ENCODE data around the gene IL1RAPL1.
"Not testable (repeated sequence)": the region's sequence is repeated elsewhere in the genome, so short reads cannot be mapped to it uniquely, and the experiment has no call there.

Gene IL1RAPL1

GRCh38 chrX:29107231-29107630 lies 520.0 kb downstream of the IL1RAPL1 start:
- TF ChIP-seq CTCF (IDR thresholded peaks at IDR 0.05; ENCODE audit: low read depth, low read length) = no peak
- in situ Hi-C loops (cut with HindIII; ENCODE audit: low sequenced_read_pairs) = no loop called here
- H3K4me3 ChIP-seq (ENCODE audit: low read depth, low read length) = no peak overlapping the region
- no peak for DNase-seq (ENCODE audit: low read depth, low spot score)

- TF ChIP-seq CTCF (IDR thresholded peaks at IDR 0.05; ENCODE audit: low read depth, low read length) = no peak
- DNase-seq (ENCODE audit: low read depth, low spot score) = no peak
- in situ Hi-C loops (cut with HindIII; ENCODE audit: low sequenced_read_pairs) = no loop called here
- no peak overlapping the region for H3K4me3 ChIP-seq (ENCODE audit: low read depth, low read length)
These were observed 522.8 kb downstream of the IL1RAPL1 start for GRCh38 chrX:29110041-29110440.

GRCh38 chrX:29113221-29113620 lies 526.0 kb downstream of the IL1RAPL1 start:
- DNase-seq (ENCODE audit: low read depth, low spot score) = no peak
- no peak overlapping the region for H3K4me3 ChIP-seq (ENCODE audit: low read depth, low read length)
- TF ChIP-seq CTCF (IDR thresholded peaks at IDR 0.05; ENCODE audit: low read depth, low read length) = no peak
- in situ Hi-C loops (cut with HindIII; ENCODE audit: low sequenced_read_pairs) = no loop called here

- DNase-seq (ENCODE audit: low read depth, low spot score); in situ Hi-C loops (cut with HindIII; ENCODE audit: low sequenced_read_pairs); H3K4me3 ChIP-seq (ENCODE audit: low read depth, low read length): not testable (repeated sequence)
These were observed 535.6 kb downstream of the IL1RAPL1 start for GRCh38 chrX:29122817-29123216.

GRCh38 chrX:29130905-29131304 lies 543.7 kb downstream of the IL1RAPL1 start:
- H3K4me3 ChIP-seq (ENCODE audit: low read depth, low read length) = no peak overlapping the region
- TF ChIP-seq CTCF (IDR thresholded peaks at IDR 0.05; ENCODE audit: low read depth, low read length) = no peak
- no peak for DNase-seq (ENCODE audit: low read depth, low spot score)
- in situ Hi-C loops (cut with HindIII; ENCODE audit: low sequenced_read_pairs) = no loop called here

GRCh38 chrX:29136904-29137303 lies 549.7 kb downstream of the IL1RAPL1 start:
- H3K4me3 ChIP-seq (ENCODE audit: low read depth, low read length) = no peak overlapping the region
- DNase-seq (ENCODE audit: low read depth, low spot score) = no peak
- no peak for TF ChIP-seq CTCF (IDR thresholded peaks at IDR 0.05; ENCODE audit: low read depth, low read length)
- in situ Hi-C loops (cut with HindIII; ENCODE audit: low sequenced_read_pairs) = no loop called here

- H3K4me3 ChIP-seq (ENCODE audit: low read depth, low read length) = no peak overlapping the region
- no peak for DNase-seq (ENCODE audit: low read depth, low spot score)
- TF ChIP-seq CTCF (IDR thresholded peaks at IDR 0.05; ENCODE audit: low read depth, low read length) = no peak
- in situ Hi-C loops (cut with HindIII; ENCODE audit: low sequenced_read_pairs) = no loop called here
These were observed 550.8 kb downstream of the IL1RAPL1 start for GRCh38 chrX:29138003-29138402.
